ENCODE results near the gene LDB2. TPM values are rescaled to one million over a fixed set of nuclear protein-coding genes. Genes with fewer than 3 reads are reported as not detected.

LDB2 gene
- total and polyA plus RNA-seq, 2 of the 8 experiments (the other 6 are each of a cell fraction or from before 2014, with no cell fraction given): 57.0 to 140 TPM

GRCh38 chr4:16804581-16804980 lies 93.9 kb downstream of the LDB2 start (continued):
- TF ChIP-seq MAFK (IDR thresholded peaks at IDR 0.05; ENCODE audit: low read depth, low read length): no peak

Measured in H1 (cell line).